Subcutaneous adipose tissue (tissue), 4 donors: ENCODE measurements around the gene SIM2. TPM values are rescaled to one million over a fixed set of nuclear protein-coding genes. Genes with fewer than 3 reads are reported as not detected.

Source experiments
- total RNA-seq, 4 donors: library from RNA; depleted of rRNA; stranded (reverse); fragments of >200 nt; gene quantifications; one replicate each; pipeline ENCODE4 v1.1.0, GENCODE V29; 2016
- TF ChIP-seq, protein P1 (sequence below): fragments of 450-650 bp; IDR thresholded peaks from one replicate; pipeline ENCODE4 v1.5.1; 2016; ENCODE audit warnings: low read depth, mild to moderate bottlenecking, control low read depth, antibody characterized with exemption, moderate library complexity

SIM2 gene
- total RNA-seq, 4 donors from 2014 or later = not detected

DNA sequence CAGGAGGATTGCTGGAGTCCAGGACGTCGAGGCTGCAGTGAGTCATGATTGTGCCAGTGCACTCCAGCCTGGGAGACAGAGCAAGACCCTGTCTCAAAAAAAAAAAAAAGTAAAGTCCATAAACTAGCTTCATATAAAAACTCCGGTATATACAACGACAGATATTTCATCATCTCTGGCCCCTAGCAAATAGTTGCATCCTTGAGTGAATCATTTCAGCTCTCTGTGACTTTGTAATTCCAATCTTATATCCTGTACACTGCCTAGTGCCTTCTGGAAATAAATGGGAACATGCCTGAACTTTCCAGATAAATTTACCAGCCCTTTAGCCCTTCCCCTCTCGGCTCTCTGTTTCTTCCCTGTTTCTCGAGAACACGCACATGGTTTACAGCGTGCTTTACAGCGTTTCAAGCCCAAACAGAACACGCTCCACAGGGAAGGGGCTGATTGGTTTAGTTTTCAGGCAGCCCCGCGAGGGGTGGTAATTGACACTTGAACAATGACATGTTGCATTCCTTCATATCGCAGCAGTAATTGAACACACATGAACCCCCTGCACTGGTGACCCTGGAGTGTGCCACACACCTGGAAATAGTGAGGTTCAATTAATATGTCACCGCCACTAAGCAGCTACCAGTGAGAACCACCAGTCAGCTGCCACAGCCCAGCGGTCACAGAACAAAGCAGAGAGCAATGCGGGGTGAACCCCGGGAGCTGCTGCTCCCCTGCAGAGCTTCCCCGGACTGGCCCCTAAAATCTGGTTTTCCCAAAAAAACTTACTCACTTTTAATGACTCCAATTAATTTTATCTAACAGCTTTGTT, 35.7 kb upstream of the SIM2 start:
- TF ChIP-seq, protein P1, sequence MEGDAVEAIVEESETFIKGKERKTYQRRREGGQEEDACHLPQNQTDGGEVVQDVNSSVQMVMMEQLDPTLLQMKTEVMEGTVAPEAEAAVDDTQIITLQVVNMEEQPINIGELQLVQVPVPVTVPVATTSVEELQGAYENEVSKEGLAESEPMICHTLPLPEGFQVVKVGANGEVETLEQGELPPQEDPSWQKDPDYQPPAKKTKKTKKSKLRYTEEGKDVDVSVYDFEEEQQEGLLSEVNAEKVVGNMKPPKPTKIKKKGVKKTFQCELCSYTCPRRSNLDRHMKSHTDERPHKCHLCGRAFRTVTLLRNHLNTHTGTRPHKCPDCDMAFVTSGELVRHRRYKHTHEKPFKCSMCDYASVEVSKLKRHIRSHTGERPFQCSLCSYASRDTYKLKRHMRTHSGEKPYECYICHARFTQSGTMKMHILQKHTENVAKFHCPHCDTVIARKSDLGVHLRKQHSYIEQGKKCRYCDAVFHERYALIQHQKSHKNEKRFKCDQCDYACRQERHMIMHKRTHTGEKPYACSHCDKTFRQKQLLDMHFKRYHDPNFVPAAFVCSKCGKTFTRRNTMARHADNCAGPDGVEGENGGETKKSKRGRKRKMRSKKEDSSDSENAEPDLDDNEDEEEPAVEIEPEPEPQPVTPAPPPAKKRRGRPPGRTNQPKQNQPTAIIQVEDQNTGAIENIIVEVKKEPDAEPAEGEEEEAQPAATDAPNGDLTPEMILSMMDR = no peak

DNA sequence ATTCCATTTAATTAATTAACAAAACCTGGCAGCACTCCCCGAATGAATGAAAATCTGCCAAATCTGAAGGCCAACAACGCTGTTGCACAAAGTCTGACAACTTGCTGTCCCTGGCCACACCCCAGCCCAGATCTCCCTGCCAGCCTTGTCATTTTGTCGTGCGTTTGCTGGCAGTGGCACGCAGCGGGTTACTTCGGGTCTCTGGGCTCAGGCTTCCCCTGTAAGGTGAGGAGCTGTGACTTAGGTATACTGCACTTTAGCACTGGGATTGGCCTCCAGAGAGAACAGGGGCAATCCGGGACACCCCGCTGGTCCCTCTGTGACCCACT, 34.3 kb upstream of the SIM2 start:
- TF ChIP-seq, protein P1 = no peak

DNA sequence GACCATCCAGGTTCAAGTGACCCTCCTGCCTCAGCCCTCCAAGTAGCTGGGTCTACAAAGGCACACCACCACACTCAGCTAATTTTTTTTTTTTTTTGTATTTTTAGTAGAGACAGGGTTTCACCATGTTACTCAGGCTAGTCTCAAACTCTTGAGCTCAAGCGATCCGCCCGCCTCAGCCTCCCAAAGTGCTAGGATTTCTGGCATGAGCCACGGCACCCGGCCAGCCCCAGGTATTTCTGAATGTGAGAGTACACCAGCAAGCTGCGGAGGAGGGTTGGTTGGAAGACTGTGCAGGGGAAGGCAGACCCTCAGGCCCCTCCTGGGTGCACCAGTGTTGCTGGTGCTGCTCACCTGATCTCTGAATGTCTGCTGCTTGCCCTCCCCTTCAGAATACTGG, 33.1 kb upstream of the SIM2 start:
- TF ChIP-seq, protein P1 = no peak

DNA sequence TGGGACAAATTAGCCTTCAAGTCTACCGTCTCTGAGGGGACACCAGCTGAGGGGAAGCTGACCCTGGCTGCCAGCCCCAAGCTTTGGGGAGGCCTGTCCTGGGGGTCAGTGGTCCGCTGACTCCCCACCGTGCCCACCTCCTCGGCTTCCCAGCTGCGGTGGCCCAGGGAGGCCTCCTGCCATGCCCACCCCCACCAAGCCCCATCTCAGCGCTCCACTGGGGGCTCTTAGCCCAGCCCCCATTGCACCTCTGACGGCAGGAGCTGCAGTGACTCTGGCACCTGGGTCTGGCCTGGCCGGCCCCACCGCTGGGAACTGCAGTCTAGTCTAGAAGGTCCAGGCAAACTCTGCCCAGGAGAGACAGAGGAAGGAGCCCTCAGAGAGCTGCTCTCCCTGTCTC, 30.2 kb upstream of the SIM2 start:
- TF ChIP-seq, protein P1 = no peak

DNA sequence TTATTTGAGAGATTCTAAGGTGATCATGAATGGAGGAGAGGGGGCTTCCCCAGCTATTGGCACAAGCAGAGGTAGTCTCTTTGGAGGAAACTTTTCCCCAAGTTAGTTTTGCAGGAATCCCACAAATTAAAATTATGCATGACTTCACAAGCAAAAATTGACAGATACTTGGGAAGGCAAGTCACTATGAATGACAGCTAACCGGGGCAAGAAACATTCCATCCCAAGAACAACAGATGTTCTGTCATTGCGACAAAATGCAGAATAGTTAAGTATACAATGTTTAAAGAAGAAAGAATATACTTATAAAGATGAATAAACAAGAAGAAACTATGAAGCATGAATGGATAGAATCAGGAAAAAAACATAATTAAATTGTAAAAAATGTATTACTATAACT, 27.1 kb upstream of the SIM2 start:
- TF ChIP-seq, protein P1 = no peak

DNA sequence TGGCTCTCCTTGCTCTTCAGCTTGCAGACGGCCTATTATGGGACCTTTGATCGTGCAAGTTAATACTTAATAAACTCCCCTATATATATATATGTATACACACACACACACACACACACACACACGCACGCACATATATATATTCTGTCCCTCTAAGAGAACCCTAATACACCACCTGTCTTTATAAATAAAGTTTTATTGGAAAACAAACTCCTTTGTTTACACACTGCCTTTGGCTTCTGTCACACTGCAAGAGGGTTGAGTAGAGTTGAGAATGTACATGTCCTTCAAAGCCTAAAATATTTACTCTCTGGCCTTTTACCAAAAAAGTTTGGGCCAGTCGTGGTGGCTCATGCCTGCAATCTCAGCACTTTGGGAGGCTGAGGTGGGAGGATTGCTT, 26.2 kb upstream of the SIM2 start:
- TF ChIP-seq, protein P1 = no peak

DNA sequence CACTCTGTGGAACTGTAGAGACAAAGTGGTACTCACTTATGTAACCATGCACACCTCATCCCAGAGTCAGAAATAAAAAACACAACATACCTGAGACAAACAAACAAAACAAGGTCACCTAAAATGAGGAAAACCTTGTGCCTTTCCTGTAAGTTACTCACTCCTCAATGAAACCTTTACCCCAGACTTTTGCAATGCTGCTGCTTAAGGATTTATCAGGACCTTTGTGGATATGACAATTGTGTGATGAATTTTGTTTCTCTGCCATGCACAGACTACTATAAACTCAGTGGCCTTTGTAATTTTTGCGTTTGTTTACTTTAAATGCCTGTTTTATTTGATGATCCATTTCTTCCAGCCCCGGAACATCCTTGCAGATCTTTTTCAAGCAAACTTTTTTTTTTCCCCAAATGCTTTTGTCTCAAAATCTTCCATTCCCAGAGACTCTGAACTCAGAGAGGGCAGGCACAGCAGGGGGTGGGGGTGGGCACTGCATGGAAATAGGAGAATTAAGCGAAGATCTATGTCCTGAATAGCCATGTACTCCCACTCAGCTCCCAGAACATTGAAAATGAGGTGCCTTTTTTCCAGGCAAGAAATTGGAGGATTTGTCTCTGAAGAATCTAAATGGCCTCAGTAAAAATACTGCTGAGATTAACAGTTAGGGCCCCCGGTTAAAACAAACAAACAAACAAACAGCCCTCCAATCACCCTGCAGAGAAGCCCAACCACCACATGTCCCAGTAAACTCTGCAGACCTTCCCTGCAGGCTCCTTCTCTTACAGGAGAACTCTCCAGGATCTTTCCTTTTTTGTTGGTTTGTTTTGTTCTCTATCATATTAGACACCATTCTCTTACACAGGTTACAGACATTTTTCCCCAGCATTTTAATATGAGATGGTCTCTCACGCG, 22.6 kb upstream of the SIM2 start:
- TF ChIP-seq, protein P1 = no peak
